T-cell (primary cell): ENCODE measurements around the gene PRRC2A. TPM values are rescaled to one million over a fixed set of nuclear protein-coding genes. Genes with fewer than 3 reads are reported as not detected.

Source experiments
- ATAC-seq, 4 experiments: fragments of 200-7000 bp in 3 of 4; fragments of 150-1000 bp in 1 of 4; cut with Tn5 transposase; replicated peaks in 1 of 4; 1 replicate in 3 of 4; 2 replicates in 1 of 4; pipeline ENCODE4 v1.10.0; 2021; ENCODE audit warnings: moderate library complexity in 3 of 4, mild to moderate bottlenecking in 2 of 4, moderate number of reproducible peaks in 1 of 4
- CTCF ChIA-PET, 2 donors: fragments of 300-600 bp; sonication (Branson Sonifier 250); formaldehyde crosslinking; loops; one replicate each; lab custom pipeline; 2022; ENCODE audit warnings: antibody characterized with exemption in 2 of 2; lab: Charles Lee
- POLR2A ChIA-PET, 2 donors: fragments of 300-600 bp; sonication (Branson Sonifier 250); formaldehyde crosslinking; loops; one replicate each; lab custom pipeline; 2022; ENCODE audit warnings: antibody characterized with exemption in 2 of 2; lab: Charles Lee
- DNase-seq, 35 experiments: peaks; one replicate each; pipeline versions ENCODE4 v3.0.0 to v3.0.0-alpha.2; 2013 to 2023
- H3K27ac ChIP-seq: one replicate; pipeline ENCODE4 v1.5.1; 2013; ENCODE audit warnings: low read length
- H3K27me3 ChIP-seq, 2 experiments: replicated peaks in 1 of 2; 1 replicate in 1 of 2; 2 replicates in 1 of 2; pipeline versions ENCODE4 v1.6.1 to v1.7.0; 2013; ENCODE audit warnings: low read length in 1 of 2, mixed read lengths in 1 of 2; ENCODE audit not compliant: control insufficient read depth in 2 of 2, insufficient read depth in 2 of 2; ENCODE audit errors: extremely low read depth in 1 of 2
- H3K36me3 ChIP-seq, 2 donors: 1 replicate in 1 of 2; 2 replicates in 1 of 2; pipeline versions ENCODE4 v1.6.1 to v1.7.0; 2013; ENCODE audit warnings: low read length in 1 of 2; ENCODE audit not compliant: control insufficient read depth in 2 of 2, insufficient read depth in 1 of 2; ENCODE audit errors: extremely low read depth in 1 of 2
- H3K4me1 ChIP-seq, 2 experiments: 1 replicate in 1 of 2; 2 replicates in 1 of 2; pipeline versions ENCODE4 v1.6.1 to v1.7.0; 2013; ENCODE audit warnings: low read length in 2 of 2, mixed read lengths in 1 of 2; ENCODE audit not compliant: insufficient read depth in 2 of 2, control insufficient read depth in 1 of 2; ENCODE audit errors: extremely low read depth in 1 of 2
- H3K4me3 ChIP-seq, 2 donors: 1 replicate in 1 of 2; 2 replicates in 1 of 2; pipeline versions ENCODE4 v1.5.1 to v1.7.0; 2013; ENCODE audit warnings: mild to moderate bottlenecking in 2 of 2, low read length in 1 of 2, moderate library complexity in 1 of 2; ENCODE audit not compliant: control insufficient read depth in 1 of 2; ENCODE audit errors: extremely low read depth in 1 of 2
- H3K9me3 ChIP-seq: 2 replicates; pipeline ENCODE4 v1.7.0; 2013
- H3K27ac Mint-ChIP-seq, 2 donors: one replicate each; pipeline ENCODE4 v1.8.0; 2020 to 2021; ENCODE audit warnings: mild to moderate bottlenecking in 2 of 2, mixed read lengths in 2 of 2
- H3K27me3 Mint-ChIP-seq, 2 donors: one replicate each; pipeline ENCODE4 v1.8.0; 2021 to 2022; ENCODE audit warnings: mixed read lengths in 2 of 2
- H3K36me3 Mint-ChIP-seq: one replicate; pipeline ENCODE4 v1.8.0; 2021; ENCODE audit warnings: mixed read lengths
- H3K4me1 Mint-ChIP-seq, 3 donors: one replicate each; pipeline ENCODE4 v1.8.0; 2020 to 2022; ENCODE audit warnings: mixed read lengths in 3 of 3, mild to moderate bottlenecking in 1 of 3
- H3K4me3 Mint-ChIP-seq, 3 donors: one replicate each; pipeline ENCODE4 v1.8.0; 2020 to 2022; ENCODE audit warnings: mild to moderate bottlenecking in 3 of 3, mixed read lengths in 3 of 3, moderate library complexity in 3 of 3
- H3K9me3 Mint-ChIP-seq, 3 donors: one replicate each; pipeline ENCODE4 v1.8.0; 2020 to 2022; ENCODE audit warnings: mixed read lengths in 3 of 3
- WGBS: methylation state at CpG from one replicate; pipeline ENCODE4 v1.1.5; 2013; ENCODE audit warnings: missing lambda C conversion rate; ENCODE audit not compliant: insufficient coverage; 5-methylcytosine and 5-hydroxymethylcytosine counted together
- total RNA-seq, 35 experiments: library from RNA in 6 of 35; stranded (reverse) in 6 of 35; fragments of 120-200 nt in 1 of 35; gene quantifications; one replicate each; pipeline versions ENCODE4 v1.2.1 to v1.2.4 and lab custom pipeline; 2013 to 2026

PRRC2A gene
- total RNA-seq, 5 donors from 2014 or later (not counting 1 experiment from before 2014, with no cell fraction given): 222 to 246 (median 230) TPM

GRCh38 chr6:31657406-31658157, 37.1 kb downstream of the PRRC2A start:
- no peaks in the 10 kb centered on the region for H3K27me3 Mint-ChIP-seq

GRCh38 chr6:31658158-31658688, 37.7 kb downstream of the PRRC2A start:
- no peak overlapping the region for H3K4me3 ChIP-seq
- no peaks in the 10 kb centered on the region for H3K9me3 Mint-ChIP-seq
- ATAC-seq (no peak), DNase-seq (no peak)
- no peaks in the 10 kb centered on the region for H3K27me3 ChIP-seq
- peaks cover 60 to 70% (median 60%) of the 10 kb centered on the region in 3 donors for H3K4me1 Mint-ChIP-seq
- no peaks in the 10 kb centered on the region for H3K27me3 Mint-ChIP-seq
- peaks cover 16 to 64% of the 10 kb centered on the region in 2 experiments for H3K4me1 ChIP-seq
- H3K9me3 ChIP-seq: no peaks in the 10 kb centered on the region
- H3K4me3 Mint-ChIP-seq: peak overlapping the region; percentile 89 to 92 (median 90)
- peak overlapping the region; percentile 76 to 91 for H3K27ac Mint-ChIP-seq
- peaks cover 11% of the 10 kb centered on the region for H3K36me3 Mint-ChIP-seq
- 85% methylated on average over 2 of the region's 4 CpGs for WGBS
- H3K36me3 ChIP-seq: peaks cover 0 to 41% of the 10 kb centered on the region in 2 donors
- ChIA-PET CTCF (interaction anchor here in 1 of 2 donors (0.6 to 0.7 kb wide), 3 partner anchors 14 to 1002 kb away, joined by 3 to 10 read pairs (median 6); no protein-coding TSS in a partner anchor), POLR2A (interaction anchor here in 1 of 2 donors (0.7 kb wide), 1 partner anchor 307 kb away, joined by 4 read pairs; no protein-coding TSS in a partner anchor)
- H3K27ac ChIP-seq: no peak overlapping the region

More at GRCh38 chr6:31657406-31658157, 37.1 kb downstream of the PRRC2A start:
- ATAC-seq (no peak), DNase-seq (peak in 10 of 35 experiments; percentile 17 to 48 (median 30))
- Mint-ChIP-seq H3K4me1 (peaks cover 57 to 71% (median 60%) of the 10 kb centered on the region in 3 donors), H3K9me3 (no peaks in the 10 kb centered on the region), H3K36me3 (peaks cover 10% of the 10 kb centered on the region), H3K27ac (peak overlapping the region; percentile 76 to 91), H3K4me3 (peak overlapping the region; percentile 89 to 92 (median 90))
- H3K27ac ChIP-seq: peak overlapping the region; percentile 44
- H3K9me3 ChIP-seq: no peaks in the 10 kb centered on the region
- 78% methylated on average over 1 of the region's 6 CpGs for WGBS
- H3K27me3 ChIP-seq: no peaks in the 10 kb centered on the region
- H3K4me3 ChIP-seq: no peak overlapping the region
- H3K4me1 ChIP-seq: peaks cover 15 to 64% of the 10 kb centered on the region in 2 experiments
- CTCF ChIA-PET: interaction anchor here in 1 of 2 donors (0.6 kb wide), 1 partner anchor 173 kb away, joined by 10 read pairs; no protein-coding TSS in a partner anchor
- peaks cover 0 to 37% of the 10 kb centered on the region in 2 donors for H3K36me3 ChIP-seq
- POLR2A ChIA-PET: no interaction called here

GRCh38 chr6:31658983-31659648, 38.6 kb downstream of the PRRC2A start:
- peak overlapping the region; percentile 90 to 91 for H3K27ac Mint-ChIP-seq
- WGBS: 91% methylated on average over 11 of the region's 13 CpGs
- H3K36me3 Mint-ChIP-seq: peaks cover 17% of the 10 kb centered on the region

GRCh38 chr6:31659649-31660380, 39.3 kb downstream of the PRRC2A start:
- Histone ChIP-seq H3K27me3 (no peaks in the 10 kb centered on the region), H3K36me3 (peaks cover 0 to 45% of the 10 kb centered on the region in 2 donors), H3K9me3 (no peaks in the 10 kb centered on the region), H3K4me1 (peaks cover 21 to 73% of the 10 kb centered on the region in 2 experiments), H3K27ac (peak overlapping the region; percentile 73), H3K4me3 (peak overlapping the region; percentile 73 to 82)
- ChIA-PET CTCF (interaction anchor here (0.7 kb wide), 2 partner anchors 86 to 110 kb away, joined by 3 to 4 read pairs; no protein-coding TSS in a partner anchor), POLR2A (interaction anchor here in 1 of 2 donors (1.0 kb wide), 1 partner anchor 469 kb away, joined by 3 read pairs; no protein-coding TSS in a partner anchor)
- ATAC-seq (peak; percentile 34 to 42 (median 39)), DNase-seq (peak in 5 of 35 experiments; percentile 17 to 53 (median 26))
- H3K4me1 Mint-ChIP-seq: peaks cover 72 to 86% (median 76%) of the 10 kb centered on the region in 3 donors
- no peaks in the 10 kb centered on the region for H3K27me3 Mint-ChIP-seq
- peaks cover 22% of the 10 kb centered on the region for H3K36me3 Mint-ChIP-seq
- H3K27ac Mint-ChIP-seq: peak overlapping the region; percentile 90 to 91
- peak overlapping the region; percentile 89 to 92 (median 90) for H3K4me3 Mint-ChIP-seq
- 26% methylated on average over 9 of the region's 13 CpGs for WGBS
- H3K9me3 Mint-ChIP-seq: no peaks in the 10 kb centered on the region

More at GRCh38 chr6:31658983-31659648, 38.6 kb downstream of the PRRC2A start:
- ATAC-seq: no peak
- ChIA-PET POLR2A (interaction anchor here (0.6 to 0.7 kb wide), 2 partner anchors 126 to 307 kb away, joined by 4 to 6 read pairs; no protein-coding TSS in a partner anchor), CTCF (interaction anchor here in 1 of 2 donors (0.7 kb wide), 2 partner anchors 13 to 1003 kb away, joined by 3 to 6 read pairs; no protein-coding TSS in a partner anchor)
- no peaks in the 10 kb centered on the region for H3K9me3 Mint-ChIP-seq
- Histone ChIP-seq H3K27me3 (no peaks in the 10 kb centered on the region), H3K36me3 (peaks cover 0 to 45% of the 10 kb centered on the region in 2 donors), H3K9me3 (no peaks in the 10 kb centered on the region), H3K4me3 (peak overlapping the region; percentile 73 to 82), H3K4me1 (peaks cover 18 to 66% of the 10 kb centered on the region in 2 experiments), H3K27ac (peak overlapping the region; percentile 73)
- peak overlapping the region; percentile 89 to 92 (median 90) for H3K4me3 Mint-ChIP-seq
- no peaks in the 10 kb centered on the region for H3K27me3 Mint-ChIP-seq
- peaks cover 65 to 79% (median 69%) of the 10 kb centered on the region in 3 donors for H3K4me1 Mint-ChIP-seq
- DNase-seq: no peak

GRCh38 chr6:31660381-31661261, 40.1 kb downstream of the PRRC2A start, which contains the start of gene C6orf47:
TSS of gene C6orf47 (minus strand) at chr6:31660778. CDS start at chr6:31659947, 831 bp downstream.
- peaks cover 0 to 41% of the 10 kb centered on the region in 2 donors for H3K36me3 ChIP-seq
- peaks cover 21 to 73% of the 10 kb centered on the region in 2 experiments for H3K4me1 ChIP-seq
- under 1% methylated on average over 38 of the region's 52 CpGs for WGBS
- ATAC-seq (peak; percentile 65 to 76 (median 74)), DNase-seq (peak; percentile 32 to 84 (median 58))
- Mint-ChIP-seq H3K36me3 (peaks cover 23% of the 10 kb centered on the region), H3K27ac (peak within 1 kb of the TSS; percentile 90 to 91), H3K27me3 (no peaks in the 10 kb centered on the region), H3K4me1 (peaks cover 73 to 81% (median 74%) of the 10 kb centered on the region in 3 donors), H3K4me3 (peak within 1 kb of the TSS; percentile 89 to 92 (median 90)), H3K9me3 (no peaks in the 10 kb centered on the region)
- no peaks in the 10 kb centered on the region for H3K27me3 ChIP-seq
- H3K4me3 ChIP-seq: peak within 1 kb of the TSS; percentile 73 to 82
- H3K27ac ChIP-seq: peak within 1 kb of the TSS; percentile 73
- ChIA-PET CTCF (interaction anchor here in 1 of 2 donors (0.7 to 0.8 kb wide), 2 partner anchors 39 to 109 kb away, joined by 3 to 4 read pairs; no protein-coding TSS in a partner anchor), POLR2A (interaction anchor here in 1 of 2 donors (0.5 to 1.0 kb wide), 3 partner anchors 34 to 468 kb away, joined by 3 read pairs; no protein-coding TSS in a partner anchor)
- H3K9me3 ChIP-seq: no peaks in the 10 kb centered on the region
